ENCODE results near the gene FOXM1. TPM values are rescaled to one million over a fixed set of nuclear protein-coding genes. Genes with fewer than 3 reads are reported as not detected.
A peak's percentile ranks its signal among the peaks of the same experiment; 100 is the strongest.

The FOXM1 gene
- total and polyA plus RNA-seq, 10 of the 15 experiments (the other 5 are each of a cell fraction or from before 2014, with no cell fraction given), result 15.1 to 63.2 (median 34.2) TPM

- ChIA-PET SMC1A (ENCODE audit: uncharacterized antibody, unreplicated experiment) (interaction anchor here (1.3 kb wide), 1 partner anchor 91 kb away, joined by 6 read pairs; no protein-coding TSS in a partner anchor), POLR2A (no interaction called here), CTCF (interaction anchor here (1.0 to 3.0 kb wide), 7 partner anchors 16 to 184 kb away, joined by 3 to 24 read pairs (median 5); no protein-coding TSS in a partner anchor), RAD21 (ENCODE audit: unreplicated experiment) (interaction anchor here (1.5 kb wide), 1 partner anchor 188 kb away, joined by 6 read pairs; no protein-coding TSS in a partner anchor)
- 47% methylated on average over 11 of the region's 11 CpGs for WGBS (ENCODE audit: insufficient coverage, insufficient replicate concordance, low lambda C conversion rate, missing lambda C conversion rate)
- H3K79me2 ChIP-seq (ENCODE audit: control insufficient read depth, insufficient read depth, low read length), result no peaks in the 10 kb centered on the region
- DNase-seq (ENCODE audit: low read depth, low spot score), result no peak
- ATAC-seq, result peak; percentile 90
- H3K27me3 ChIP-seq (replicated peaks in 1 of 2; ENCODE audit: control insufficient read depth in 2 of 2, insufficient read depth in 2 of 2, low read length in 1 of 2), result no peaks in the 10 kb centered on the region
- H3K27ac ChIP-seq (ENCODE audit: control insufficient read depth, insufficient read depth), result no peak overlapping the region
- in situ Hi-C loops (cut with MboI) (no loop called here), intact Hi-C loops (cut with micrococcal nuclease; ENCODE audit: unreplicated experiment) (loop anchor here (1.0 kb wide), 1 partner anchor 91 kb away; no protein-coding TSS in a partner anchor)
- FAIRE-seq, result no peak
- H4K20me1 ChIP-seq (ENCODE audit: control insufficient read depth, insufficient read depth), result no peaks in the 10 kb centered on the region
- no peaks in the 10 kb centered on the region for H3K9me3 ChIP-seq (replicated peaks; ENCODE audit: control insufficient read depth, insufficient read depth, low read length)
- BruUV-seq (replicated peaks), result no TSS peak
- H3K4me2 ChIP-seq (ENCODE audit: control insufficient read depth, insufficient read depth), result no peak overlapping the region
- no peak overlapping the region for H3K4me3 ChIP-seq
- H3K4me1 ChIP-seq (ENCODE audit: control insufficient read depth, insufficient read depth, low read length), result no peaks in the 10 kb centered on the region
- H3K36me3 ChIP-seq (ENCODE audit: control insufficient read depth in 2 of 2, insufficient read depth in 2 of 2, low read length in 1 of 2), result peaks cover 2 to 6% of the 10 kb centered on the region in 2 experiments; a peak in 3 of 4 replicates
- H2AFZ ChIP-seq (ENCODE audit: control insufficient read depth, low read depth, low read length), result no peak overlapping the region
- H3K9ac ChIP-seq (ENCODE audit: control insufficient read depth, insufficient read depth, low read length), result no peak overlapping the region
- TF ChIP-seq YY1 (IDR thresholded peaks at IDR 0.05; ENCODE audit: low read depth, low read length) (no peak), SMC3 (IDR thresholded peaks at IDR 0.05; ENCODE audit: borderline replicate concordance, low read length) (peak; percentile 61), SUZ12 (IDR thresholded peaks at IDR 0.05; ENCODE audit: unreplicated experiment) (no peak), ATF7 (IDR thresholded peaks at IDR 0.05; ENCODE audit: low read depth) (no peak), STAT1 (conservative IDR thresholded peaks at IDR 0.05) (no peak), EP300 (IDR thresholded peaks at IDR 0.05; ENCODE audit: borderline replicate concordance in 1 of 2, control insufficient read depth in 1 of 2, low read depth in 2 of 2, low read length in 2 of 2) (no peak), ETV6 (conservative IDR thresholded peaks at IDR 0.05 in 1 of 2, IDR thresholded peaks at IDR 0.05 in 1 of 2; ENCODE audit: borderline replicate concordance in 1 of 2, low read depth in 1 of 2) (no peak), CUX1 (IDR thresholded peaks at IDR 0.05; ENCODE audit: insufficient replicate concordance, low read depth, low read length) (no peak), TBL1XR1 (IDR thresholded peaks at IDR 0.05; ENCODE audit: low read depth, low read length) (no peak), ZBED1 (IDR thresholded peaks at IDR 0.05; ENCODE audit: borderline replicate concordance) (no peak), NKRF (conservative IDR thresholded peaks at IDR 0.05) (no peak), ZBTB4 (CRISPR knock-in tag; IDR thresholded peaks at IDR 0.05) (no peak)
These were observed 23.3 kb downstream of the FOXM1 start for GRCh38 chr12:2853626-2854025.

All from GM12878 (cell line).